Measurements from ENCODE around the gene KCNJ2.

The KCNJ2 gene

GRCh38 chr17:70190959-70191805 lies 21.9 kb downstream of the KCNJ2 start:
- TF ChIP-seq CTCF (IDR thresholded peaks at IDR 0.05; ENCODE audit: insufficient read depth, low read depth, low read length, missing control alignments) = no peak
- H3K4me3 ChIP-seq (ENCODE audit: low read length) = no peak overlapping the region
- peak; percentile 84 for DNase-seq (ENCODE audit: low read depth)

GRCh38 chr17:70195091-70195490 lies 25.8 kb downstream of the KCNJ2 start:
- H3K4me3 ChIP-seq (ENCODE audit: low read length) = no peak overlapping the region
- DNase-seq (ENCODE audit: low read depth) = no peak
- TF ChIP-seq CTCF (IDR thresholded peaks at IDR 0.05; ENCODE audit: insufficient read depth, low read depth, low read length, missing control alignments) = no peak

- no peak for TF ChIP-seq CTCF (IDR thresholded peaks at IDR 0.05; ENCODE audit: insufficient read depth, low read depth, low read length, missing control alignments)
- DNase-seq (ENCODE audit: low read depth) = no peak
- no peak overlapping the region for H3K4me3 ChIP-seq (ENCODE audit: low read length)
These were observed 32.6 kb downstream of the KCNJ2 start for GRCh38 chr17:70201872-70202419.

GRCh38 chr17:70202840-70203239 lies 33.5 kb downstream of the KCNJ2 start:
- no peak for TF ChIP-seq CTCF (IDR thresholded peaks at IDR 0.05; ENCODE audit: insufficient read depth, low read depth, low read length, missing control alignments)
- DNase-seq (ENCODE audit: low read depth) = no peak

GRCh38 chr17:70204431-70204830 lies 35.1 kb downstream of the KCNJ2 start:
- DNase-seq (ENCODE audit: low read depth) = no peak
- no peak overlapping the region for H3K4me3 ChIP-seq (ENCODE audit: low read length)
- no peak for TF ChIP-seq CTCF (IDR thresholded peaks at IDR 0.05; ENCODE audit: insufficient read depth, low read depth, low read length, missing control alignments)

More at GRCh38 chr17:70202840-70203239, 33.5 kb downstream of the KCNJ2 start:
- no peak overlapping the region for H3K4me3 ChIP-seq (ENCODE audit: low read length)

GRCh38 chr17:70205401-70205800 lies 36.1 kb downstream of the KCNJ2 start:
- TF ChIP-seq CTCF (IDR thresholded peaks at IDR 0.05; ENCODE audit: insufficient read depth, low read depth, low read length, missing control alignments) = no peak
- H3K4me3 ChIP-seq (ENCODE audit: low read length) = no peak overlapping the region
- DNase-seq (ENCODE audit: low read depth) = peak; percentile 74

Data from epithelial cell of esophagus (primary cell).